ENCODE measurements around the gene FOXC2. TPM values are rescaled to one million over a fixed set of nuclear protein-coding genes. Genes with fewer than 3 reads are reported as not detected.

FOXC2 gene
- polyA plus RNA-seq, 3 donors, result not detected

- H3K4me1 ChIP-seq (ENCODE audit: control insufficient read depth in 1 of 2, insufficient read depth in 2 of 2, low read length in 2 of 2), result no peaks in the 10 kb centered on the region
- H3K4me2 ChIP-seq (replicated peaks; ENCODE audit: extremely low read depth, low read length, poor library complexity, severe bottlenecking), result no peak overlapping the region
- Mint-ChIP-seq H3K9me3 (no peaks in the 10 kb centered on the region), H3K27me3 (ENCODE audit: low read depth in 3 of 3) (peaks cover 0 to 5% (median 2%) of the 10 kb centered on the region in 3 donors), H3K36me3 (no peaks in the 10 kb centered on the region), H3K27ac (no peak overlapping the region), H3K4me3 (no peak overlapping the region), H3K4me1 (no peaks in the 10 kb centered on the region)
- no peak overlapping the region for H2AFZ ChIP-seq (ENCODE audit: insufficient read depth, low read depth, low read length, poor library complexity, severe bottlenecking)
- no peaks in the 10 kb centered on the region for H3K36me3 ChIP-seq (replicated peaks in 1 of 2; ENCODE audit: control insufficient read depth in 1 of 2, insufficient read depth in 2 of 2, low read length in 2 of 2)
- no peaks in the 10 kb centered on the region for H3K27me3 ChIP-seq (ENCODE audit: control insufficient read depth in 2 of 2, insufficient read depth in 2 of 2, low read length in 2 of 2)
- no peaks in the 10 kb centered on the region for H4K20me1 ChIP-seq (ENCODE audit: insufficient read depth, low read length)
- H3K79me2 ChIP-seq (ENCODE audit: insufficient read depth, low read length), result no peaks in the 10 kb centered on the region
- H3K27ac ChIP-seq (ENCODE audit: low read depth in 1 of 2, low read length in 2 of 2), result no peak overlapping the region
- TF ChIP-seq, protein P1, sequence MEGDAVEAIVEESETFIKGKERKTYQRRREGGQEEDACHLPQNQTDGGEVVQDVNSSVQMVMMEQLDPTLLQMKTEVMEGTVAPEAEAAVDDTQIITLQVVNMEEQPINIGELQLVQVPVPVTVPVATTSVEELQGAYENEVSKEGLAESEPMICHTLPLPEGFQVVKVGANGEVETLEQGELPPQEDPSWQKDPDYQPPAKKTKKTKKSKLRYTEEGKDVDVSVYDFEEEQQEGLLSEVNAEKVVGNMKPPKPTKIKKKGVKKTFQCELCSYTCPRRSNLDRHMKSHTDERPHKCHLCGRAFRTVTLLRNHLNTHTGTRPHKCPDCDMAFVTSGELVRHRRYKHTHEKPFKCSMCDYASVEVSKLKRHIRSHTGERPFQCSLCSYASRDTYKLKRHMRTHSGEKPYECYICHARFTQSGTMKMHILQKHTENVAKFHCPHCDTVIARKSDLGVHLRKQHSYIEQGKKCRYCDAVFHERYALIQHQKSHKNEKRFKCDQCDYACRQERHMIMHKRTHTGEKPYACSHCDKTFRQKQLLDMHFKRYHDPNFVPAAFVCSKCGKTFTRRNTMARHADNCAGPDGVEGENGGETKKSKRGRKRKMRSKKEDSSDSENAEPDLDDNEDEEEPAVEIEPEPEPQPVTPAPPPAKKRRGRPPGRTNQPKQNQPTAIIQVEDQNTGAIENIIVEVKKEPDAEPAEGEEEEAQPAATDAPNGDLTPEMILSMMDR (IDR thresholded peaks at IDR 0.05), result no peak
- intact Hi-C loops (cut with micrococcal nuclease), result no loop called here
- WGBS (ENCODE audit: insufficient coverage), result 70% methylated on average over 2 of the region's 5 CpGs
- DNase-seq, result no peak
- no peaks in the 10 kb centered on the region for H3K9me3 ChIP-seq (replicated peaks in 1 of 2; ENCODE audit: control insufficient read depth in 1 of 2, insufficient read depth in 1 of 2, low read length in 2 of 2)
- H3K9ac ChIP-seq (ENCODE audit: insufficient read depth, low read length, poor library complexity, severe bottlenecking), result no peak overlapping the region
- no peak overlapping the region for H3K4me3 ChIP-seq (replicated peaks in 1 of 3; ENCODE audit: low read depth in 2 of 3, low read length in 3 of 3)
Measured at GRCh38 chr16:86614699-86615098, 48.1 kb downstream of the FOXC2 start.

DNA sequence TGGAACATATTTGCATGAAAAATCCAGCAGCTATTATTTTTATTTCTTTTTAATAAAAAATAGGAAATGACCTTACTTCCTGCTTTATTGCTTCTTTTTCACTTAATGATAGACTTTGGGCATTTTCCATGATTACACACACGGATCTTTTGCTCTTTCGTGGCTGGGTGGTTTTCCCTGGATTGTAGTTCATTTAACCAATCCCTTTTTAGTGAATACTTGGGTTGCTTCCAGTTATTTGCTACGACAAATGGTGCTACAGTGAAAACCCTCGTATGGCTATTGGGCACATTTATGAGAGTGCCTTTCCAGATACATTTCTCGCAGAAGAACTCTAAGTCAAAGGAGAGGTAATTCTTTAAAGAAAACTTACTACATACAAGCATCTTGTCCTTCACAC, 50.3 kb downstream of the FOXC2 start:
- H3K9me3 Mint-ChIP-seq, result no peaks in the 10 kb centered on the region
- H3K9me3 ChIP-seq (replicated peaks in 1 of 2; ENCODE audit: control insufficient read depth in 1 of 2, insufficient read depth in 1 of 2, low read length in 2 of 2), result no peaks in the 10 kb centered on the region
- no peak overlapping the region for H3K27ac Mint-ChIP-seq
- H3K9ac ChIP-seq (ENCODE audit: insufficient read depth, low read length, poor library complexity, severe bottlenecking), result no peak overlapping the region
- intact Hi-C loops (cut with micrococcal nuclease), result no loop called here
- no peak overlapping the region for H3K4me2 ChIP-seq (replicated peaks; ENCODE audit: extremely low read depth, low read length, poor library complexity, severe bottlenecking)
- no peaks in the 10 kb centered on the region for H3K79me2 ChIP-seq (ENCODE audit: insufficient read depth, low read length)
- H3K4me1 Mint-ChIP-seq, result no peaks in the 10 kb centered on the region
- DNase-seq, result no peak
- H2AFZ ChIP-seq (ENCODE audit: insufficient read depth, low read depth, low read length, poor library complexity, severe bottlenecking), result no peak overlapping the region
- no peak overlapping the region for H3K4me3 ChIP-seq (replicated peaks in 1 of 3; ENCODE audit: low read depth in 2 of 3, low read length in 3 of 3)
- no peaks in the 10 kb centered on the region for H3K27me3 ChIP-seq (ENCODE audit: control insufficient read depth in 2 of 2, insufficient read depth in 2 of 2, low read length in 2 of 2)
- H3K4me1 ChIP-seq (ENCODE audit: control insufficient read depth in 1 of 2, insufficient read depth in 2 of 2, low read length in 2 of 2), result no peaks in the 10 kb centered on the region
- no peak overlapping the region for H3K27ac ChIP-seq (ENCODE audit: low read depth in 1 of 2, low read length in 2 of 2)
- H4K20me1 ChIP-seq (ENCODE audit: insufficient read depth, low read length), result no peaks in the 10 kb centered on the region
- no peaks in the 10 kb centered on the region for H3K36me3 ChIP-seq (replicated peaks in 1 of 2; ENCODE audit: control insufficient read depth in 1 of 2, insufficient read depth in 2 of 2, low read length in 2 of 2)
- no CpG with 5 or more reads among the region's 5 CpGs for WGBS (ENCODE audit: insufficient coverage)
- peaks cover 1 to 4% (median 3%) of the 10 kb centered on the region in 3 donors for H3K27me3 Mint-ChIP-seq (ENCODE audit: low read depth in 3 of 3)
- no peaks in the 10 kb centered on the region for H3K36me3 Mint-ChIP-seq
- no peak overlapping the region for H3K4me3 Mint-ChIP-seq
- TF ChIP-seq, protein P1 (IDR thresholded peaks at IDR 0.05), result no peak

Data from CD14-positive monocyte (primary cell).